Activated naive CD8-positive, alpha-beta T cell treated with anti-CD3 and anti-CD28 coated beads, Interleukin-2, amount 50 U/mL, for 24 hours (primary cell): Measurements from ENCODE around the gene IRF2BP1.
A peak's percentile ranks its signal among the peaks of the same experiment; 100 is the strongest.

ENCODE experiments used
- ATAC-seq: fragments of 150-1000 bp; cut with Tn5 transposase; one replicate; pipeline ENCODE4 v1.10.0; 2021
- DNase-seq: peaks from one replicate; pipeline ENCODE4 v3.0.0; 2021
- H3K27ac Mint-ChIP-seq: one replicate; pipeline ENCODE4 v1.8.0; 2021; ENCODE audit warnings: mild to moderate bottlenecking, mixed read lengths
- H3K27me3 Mint-ChIP-seq: one replicate; pipeline ENCODE4 v1.8.0; 2021; ENCODE audit warnings: mixed read lengths
- H3K36me3 Mint-ChIP-seq: one replicate; pipeline ENCODE4 v1.8.0; 2021; ENCODE audit warnings: low read depth, mixed read lengths
- H3K4me1 Mint-ChIP-seq: one replicate; pipeline ENCODE4 v1.8.0; 2021; ENCODE audit warnings: mixed read lengths
- H3K4me3 Mint-ChIP-seq: one replicate; pipeline ENCODE4 v1.8.0; 2021; ENCODE audit warnings: mild to moderate bottlenecking, moderate library complexity, mixed read lengths
- H3K9me3 Mint-ChIP-seq: one replicate; pipeline ENCODE4 v1.8.0; 2021; ENCODE audit warnings: mixed read lengths

Gene IRF2BP1

DNA sequence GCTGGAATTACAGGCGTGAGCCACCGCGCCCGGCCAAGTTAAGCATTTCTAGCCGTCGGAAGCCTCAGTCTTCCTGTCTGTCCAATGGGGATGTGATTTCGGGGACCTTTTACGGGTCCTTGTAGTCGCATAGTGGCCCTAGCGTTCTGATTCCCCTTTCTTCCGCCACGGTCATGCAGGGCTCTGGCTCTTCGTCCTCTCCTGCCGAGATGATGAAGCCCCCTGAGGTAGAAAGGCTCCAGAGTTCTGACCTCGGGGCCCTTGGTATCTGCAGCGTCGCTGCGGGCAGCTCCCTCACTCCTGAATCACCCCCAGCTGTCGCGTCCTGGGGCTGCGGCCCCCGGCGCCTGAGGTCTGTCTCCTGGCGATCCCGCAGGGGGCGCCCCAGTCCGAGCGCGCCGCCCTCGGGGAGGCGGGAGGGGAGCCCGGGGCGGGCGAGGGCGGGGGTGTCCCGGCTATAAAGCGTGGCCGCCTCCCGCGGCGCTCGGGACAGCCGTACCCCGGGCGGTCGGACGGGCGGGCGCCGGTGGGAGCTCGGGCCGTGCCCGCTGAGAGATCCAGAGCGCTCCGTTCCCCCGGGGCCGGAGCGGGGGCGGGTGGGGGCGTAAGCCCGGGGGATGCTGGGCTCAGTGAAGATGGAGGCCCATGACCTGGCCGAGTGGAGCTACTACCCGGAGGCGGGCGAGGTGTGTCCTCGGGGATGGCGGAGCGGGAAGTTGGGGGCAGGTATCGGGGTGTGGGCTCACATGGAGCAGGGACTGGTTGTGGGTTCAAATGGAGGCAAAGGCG lies 21.9 kb downstream of the IRF2BP1 start, which contains the start of gene FOXA3:
Gene FOXA3 (plus strand): TSS at position 487 of the 789 bp plus-strand sequence. CDS start 131 bp downstream, at position 618.
- H3K36me3 Mint-ChIP-seq: peaks cover 10% of the 10 kb centered on the region
- no peaks in the 10 kb centered on the region for H3K9me3 Mint-ChIP-seq
- peak within 1 kb of the TSS; percentile 99 for H3K27ac Mint-ChIP-seq
- DNase-seq: peak; percentile 75
- H3K27me3 Mint-ChIP-seq: peaks cover 27% of the 10 kb centered on the region
- peak within 1 kb of the TSS; percentile 98 for H3K4me3 Mint-ChIP-seq
- ATAC-seq: peak; percentile 22
- peaks cover 31% of the 10 kb centered on the region for H3K4me1 Mint-ChIP-seq

DNA sequence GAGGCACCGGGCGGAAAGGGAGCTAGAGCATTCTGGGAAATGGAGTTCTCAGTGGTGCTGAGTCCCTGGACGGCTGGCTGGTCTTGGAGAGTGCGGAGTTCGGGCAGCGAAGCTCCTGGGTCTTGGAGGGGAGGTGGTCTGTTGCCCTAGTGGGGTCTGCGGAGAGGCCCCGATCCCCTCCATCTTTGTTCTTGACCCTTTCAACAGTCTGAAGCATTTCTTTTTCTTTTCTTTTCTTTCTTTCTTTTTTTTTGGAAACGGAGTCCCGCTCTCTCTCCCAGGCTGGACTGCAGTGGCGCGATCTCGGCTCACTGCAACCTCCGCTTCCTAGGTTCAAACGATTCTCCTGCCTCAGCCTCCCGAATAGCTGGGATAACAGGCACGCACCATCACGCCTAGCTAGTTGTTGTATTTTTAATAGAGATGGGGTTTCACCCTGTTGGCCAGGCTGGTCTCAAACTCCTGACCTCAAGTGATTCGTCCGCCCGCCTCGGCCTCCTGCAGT lies 22.6 kb downstream of the IRF2BP1 start:
- Mint-ChIP-seq H3K27me3 (peaks cover 27% of the 10 kb centered on the region), H3K9me3 (no peaks in the 10 kb centered on the region), H3K4me1 (peaks cover 31% of the 10 kb centered on the region), H3K4me3 (peak overlapping the region; percentile 98), H3K27ac (peak overlapping the region; percentile 99), H3K36me3 (peaks cover 14% of the 10 kb centered on the region)
- ATAC-seq: no peak
- no peak for DNase-seq

DNA sequence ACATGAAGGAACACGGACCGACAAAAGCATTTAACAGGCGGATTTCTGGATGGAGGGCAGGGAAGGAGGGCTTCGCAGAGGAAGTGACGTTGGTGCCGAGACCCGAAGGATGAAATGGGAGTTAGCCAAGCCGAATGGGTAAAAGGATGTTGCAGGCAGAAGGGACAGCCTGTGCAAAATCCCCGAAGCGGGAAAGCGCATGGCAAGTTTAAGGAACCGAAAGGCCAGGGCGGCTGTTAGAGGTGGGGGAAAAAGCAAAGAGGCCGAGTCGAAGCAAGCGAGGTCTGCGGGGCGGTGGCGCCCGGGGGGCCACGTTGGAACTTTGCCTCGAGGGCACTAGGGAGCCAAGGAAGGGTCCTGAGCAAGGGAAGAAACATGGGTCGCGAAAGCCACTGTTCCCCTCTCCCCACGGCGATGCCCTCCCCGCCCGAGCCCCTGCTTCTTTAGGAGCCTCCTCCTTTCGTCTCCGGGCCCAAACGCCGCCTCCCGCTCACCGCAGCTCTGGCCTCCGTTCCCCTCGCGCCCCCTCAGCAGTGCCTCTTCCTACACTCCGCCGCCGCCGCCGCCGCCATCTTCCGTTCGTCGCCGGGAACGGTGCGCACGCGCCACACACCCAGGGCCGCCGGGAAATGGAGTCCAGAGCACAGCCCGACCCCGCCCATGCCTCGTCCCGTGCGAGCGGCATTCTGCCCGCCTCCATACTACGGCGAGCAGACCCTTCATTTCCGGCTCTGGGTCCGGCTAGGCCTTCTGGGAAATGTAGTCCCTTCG lies 23.2 kb downstream of the IRF2BP1 start, which contains the start of gene SYMPK:
Gene SYMPK (minus strand): TSS at position 584 of the 771 bp plus-strand sequence. CDS start 8,652 bp downstream, outside the sequence.
- peaks cover 20% of the 10 kb centered on the region for H3K36me3 Mint-ChIP-seq
- no peaks in the 10 kb centered on the region for H3K9me3 Mint-ChIP-seq
- H3K4me3 Mint-ChIP-seq: peak within 1 kb of the TSS; percentile 98
- peak within 1 kb of the TSS; percentile 99 for H3K27ac Mint-ChIP-seq
- DNase-seq: peak; percentile 99
- peaks cover 34% of the 10 kb centered on the region for H3K4me1 Mint-ChIP-seq
- H3K27me3 Mint-ChIP-seq: peaks cover 27% of the 10 kb centered on the region
- peak; percentile 96 for ATAC-seq

DNA sequence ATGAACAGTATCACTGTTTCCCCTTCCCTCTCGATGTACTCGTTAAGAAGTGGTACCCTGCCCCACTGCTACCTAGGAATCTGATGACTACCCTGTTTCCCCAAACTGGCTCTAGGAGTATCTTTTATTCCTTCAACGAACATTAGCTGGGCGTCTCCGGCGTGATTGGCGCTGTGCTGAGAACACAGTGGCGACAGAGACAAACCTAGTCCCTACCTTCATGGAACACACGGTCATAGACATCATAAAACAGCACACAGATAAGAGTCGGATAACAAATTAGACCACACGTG lies 23.7 kb downstream of the IRF2BP1 start:
- ATAC-seq (no peak), DNase-seq (no peak)
- Mint-ChIP-seq H3K36me3 (peaks cover 20% of the 10 kb centered on the region), H3K4me1 (peaks cover 34% of the 10 kb centered on the region), H3K27ac (peak overlapping the region; percentile 99), H3K4me3 (peak overlapping the region; percentile 98), H3K9me3 (no peaks in the 10 kb centered on the region), H3K27me3 (peaks cover 27% of the 10 kb centered on the region)

DNA sequence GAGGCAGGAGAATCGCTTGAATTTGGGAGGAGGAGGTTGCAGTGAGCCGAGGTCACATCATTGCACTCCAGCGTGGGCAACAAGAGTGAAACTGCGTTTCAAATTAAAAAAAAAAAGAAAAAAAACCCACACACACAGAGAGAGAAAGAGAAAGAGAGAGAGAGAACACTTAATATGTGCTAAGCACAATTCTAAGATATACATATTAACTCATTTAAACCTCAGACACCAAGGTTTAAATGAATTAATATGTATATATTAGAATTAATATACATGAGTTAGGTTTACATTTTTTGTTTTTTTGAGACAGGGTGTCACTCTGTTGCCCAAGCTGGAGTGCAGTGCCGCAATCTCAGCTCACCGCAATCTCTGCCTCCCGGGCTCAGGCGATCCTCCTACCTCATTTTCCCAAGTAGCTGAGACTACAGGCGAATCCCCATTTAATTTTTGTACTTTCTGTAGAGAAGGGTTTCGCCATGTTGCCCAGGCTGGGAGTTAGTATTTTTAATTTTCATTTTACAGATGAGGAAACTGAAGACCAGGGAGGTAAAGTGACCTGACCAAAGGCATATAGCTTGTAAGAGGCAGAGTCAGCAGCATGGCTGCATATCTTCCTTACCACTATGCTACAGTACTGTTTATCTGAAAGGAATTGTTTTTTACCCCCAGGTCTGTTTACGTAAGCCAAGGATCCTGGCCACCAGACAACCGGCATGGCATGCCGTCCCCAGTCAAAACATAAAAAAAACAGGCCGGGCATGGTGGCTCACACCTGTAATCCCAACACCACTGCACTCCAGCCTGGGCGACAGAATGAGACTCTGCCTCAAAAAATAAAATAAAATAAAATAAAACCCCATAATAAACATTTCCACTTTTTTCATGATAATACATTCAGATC lies 25.3 kb downstream of the IRF2BP1 start:
- peaks cover 23% of the 10 kb centered on the region for H3K27me3 Mint-ChIP-seq
- DNase-seq (no peak), ATAC-seq (no peak)
- H3K27ac Mint-ChIP-seq: no peak overlapping the region
- H3K4me1 Mint-ChIP-seq: peaks cover 34% of the 10 kb centered on the region
- H3K9me3 Mint-ChIP-seq: no peaks in the 10 kb centered on the region
- H3K4me3 Mint-ChIP-seq: peak overlapping the region; percentile 6
- H3K36me3 Mint-ChIP-seq: peaks cover 23% of the 10 kb centered on the region

DNA sequence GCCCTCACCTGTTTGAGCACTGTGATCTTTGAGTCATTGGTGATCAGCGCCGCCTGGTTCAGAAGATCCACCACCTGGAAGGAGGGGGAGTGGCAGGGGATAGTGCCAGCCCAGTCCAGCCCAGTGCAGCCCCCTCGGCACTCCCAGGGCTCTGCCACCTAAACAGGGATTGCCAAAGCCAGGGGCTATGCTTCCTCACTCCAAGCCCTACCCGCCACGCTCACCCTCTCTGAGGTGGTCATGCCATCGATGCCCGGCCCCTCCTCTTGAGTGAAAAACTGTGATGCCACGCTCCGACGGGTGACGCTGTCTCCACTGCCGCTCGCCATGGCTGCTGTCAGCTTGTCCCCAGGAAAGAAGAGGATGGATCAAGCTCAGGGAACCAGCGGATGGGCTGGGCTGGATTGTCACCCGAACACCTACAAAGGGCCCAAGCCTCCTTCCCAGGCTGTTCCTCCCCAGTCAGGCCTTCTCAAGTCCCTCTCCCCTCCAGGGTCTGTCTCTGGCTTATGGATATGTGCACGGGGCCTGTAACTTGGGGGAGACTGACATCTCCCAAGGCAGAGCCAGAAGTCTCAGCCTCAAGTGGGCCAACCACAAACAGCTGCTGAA lies 31.7 kb downstream of the IRF2BP1 start:
- no peak for DNase-seq
- H3K4me3 Mint-ChIP-seq: no peak overlapping the region
- H3K36me3 Mint-ChIP-seq: peaks cover 49% of the 10 kb centered on the region
- H3K9me3 Mint-ChIP-seq: no peaks in the 10 kb centered on the region
- no peak for ATAC-seq
- H3K27ac Mint-ChIP-seq: no peak overlapping the region
- no peaks in the 10 kb centered on the region for H3K27me3 Mint-ChIP-seq
- H3K4me1 Mint-ChIP-seq: peaks cover 3% of the 10 kb centered on the region

DNA sequence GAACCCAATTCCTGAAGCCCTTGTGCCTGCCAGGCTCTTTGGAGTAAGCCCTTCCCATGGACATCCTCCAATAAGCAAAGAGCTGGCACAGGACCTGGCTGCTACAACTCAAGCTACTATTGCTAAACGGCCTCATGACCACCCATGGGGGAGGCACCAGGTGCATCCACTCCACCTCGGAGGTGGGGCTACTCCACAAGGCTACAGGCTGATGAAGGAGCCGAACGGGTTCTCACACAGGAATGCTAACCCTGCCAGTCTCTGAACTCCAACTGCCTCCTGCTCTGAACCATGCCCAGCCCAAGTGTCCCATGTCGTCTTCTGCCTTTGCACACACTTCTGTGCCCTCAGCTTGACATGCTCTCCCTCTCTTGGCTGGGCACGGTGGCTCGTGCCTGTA lies 33.0 kb downstream of the IRF2BP1 start:
- Mint-ChIP-seq H3K9me3 (no peaks in the 10 kb centered on the region), H3K4me3 (no peak overlapping the region), H3K36me3 (peaks cover 44% of the 10 kb centered on the region), H3K27me3 (no peaks in the 10 kb centered on the region), H3K27ac (no peak overlapping the region), H3K4me1 (no peaks in the 10 kb centered on the region)
- ATAC-seq (no peak), DNase-seq (no peak)

DNA sequence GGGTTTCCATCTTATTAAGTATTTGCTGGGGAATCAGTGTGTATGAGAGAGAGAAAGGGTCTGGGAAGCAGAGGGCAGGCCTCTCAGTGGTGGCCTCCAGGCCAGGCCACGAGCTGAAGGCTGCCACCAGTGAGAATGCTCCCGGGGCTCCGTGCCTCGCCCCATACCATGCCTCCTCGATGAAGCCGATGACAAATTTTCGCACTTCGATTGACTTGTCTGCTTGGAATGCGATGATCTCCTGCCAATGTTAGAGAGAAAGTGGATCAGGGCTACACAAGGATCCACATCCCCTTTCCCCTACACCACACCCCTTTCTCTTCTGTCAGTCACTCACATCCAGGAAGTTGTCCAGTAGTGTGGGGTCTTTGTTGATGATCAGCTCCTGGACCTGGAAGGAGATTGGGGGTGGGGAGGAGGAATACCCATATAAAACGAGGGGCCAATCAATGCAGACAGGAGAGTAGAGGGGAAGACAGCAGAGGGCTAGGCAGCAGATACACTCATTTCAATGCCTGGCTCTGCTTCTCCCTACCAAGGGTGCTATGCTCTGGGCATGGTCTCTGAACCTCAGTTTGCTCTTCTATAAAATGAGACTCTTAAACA lies 33.7 kb downstream of the IRF2BP1 start:
- no peak for ATAC-seq
- H3K27me3 Mint-ChIP-seq: no peaks in the 10 kb centered on the region
- no peaks in the 10 kb centered on the region for H3K4me1 Mint-ChIP-seq
- no peaks in the 10 kb centered on the region for H3K9me3 Mint-ChIP-seq
- DNase-seq: no peak
- no peak overlapping the region for H3K4me3 Mint-ChIP-seq
- H3K36me3 Mint-ChIP-seq: peaks cover 46% of the 10 kb centered on the region
- H3K27ac Mint-ChIP-seq: no peak overlapping the region

DNA sequence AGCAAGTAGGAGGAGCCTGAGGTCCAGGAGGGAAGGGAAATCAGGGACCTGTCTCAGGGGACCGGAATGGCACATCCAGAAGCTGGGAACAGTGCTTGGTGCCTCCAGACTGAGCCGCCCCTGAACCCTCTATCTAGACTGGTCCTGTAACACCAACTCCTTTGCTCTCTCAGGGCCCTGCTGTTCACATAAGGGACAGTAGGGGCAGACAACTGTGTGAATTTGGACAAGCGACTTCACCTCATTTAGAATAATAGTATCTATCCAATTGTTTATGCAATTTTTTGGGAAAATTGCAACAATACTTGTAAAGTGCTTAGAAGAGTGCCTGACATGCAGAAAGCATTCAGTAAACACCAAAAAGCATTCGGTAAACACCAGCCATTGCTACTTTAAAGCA lies 37.0 kb downstream of the IRF2BP1 start:
- Mint-ChIP-seq H3K9me3 (no peaks in the 10 kb centered on the region), H3K27ac (no peak overlapping the region), H3K4me1 (no peaks in the 10 kb centered on the region), H3K36me3 (peaks cover 54% of the 10 kb centered on the region), H3K27me3 (no peaks in the 10 kb centered on the region), H3K4me3 (no peak overlapping the region)
- ATAC-seq: no peak
- DNase-seq: no peak

DNA sequence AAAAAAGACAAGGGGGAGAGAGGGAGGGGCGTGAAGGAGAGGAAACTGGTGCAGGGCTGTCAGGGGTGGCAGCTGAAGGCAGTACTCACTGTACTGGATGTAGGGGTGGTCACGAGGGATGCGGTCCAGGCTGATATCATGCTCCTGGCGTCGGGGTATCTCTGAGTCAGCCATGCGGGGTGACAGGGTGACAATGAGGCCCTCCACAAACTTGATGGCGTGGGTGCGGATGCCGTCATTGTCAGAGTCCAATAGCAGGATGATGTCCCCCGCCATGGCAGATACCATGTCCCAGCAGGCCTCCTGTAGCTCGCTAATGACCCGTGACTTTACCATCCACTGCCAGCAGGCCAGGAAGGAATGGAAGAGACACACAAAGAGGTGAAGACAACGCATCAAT lies 38.3 kb downstream of the IRF2BP1 start:
- ATAC-seq (no peak), DNase-seq (no peak)
- no peaks in the 10 kb centered on the region for H3K27me3 Mint-ChIP-seq
- peaks cover 58% of the 10 kb centered on the region for H3K36me3 Mint-ChIP-seq
- no peak overlapping the region for H3K4me3 Mint-ChIP-seq
- H3K4me1 Mint-ChIP-seq: no peaks in the 10 kb centered on the region
- H3K27ac Mint-ChIP-seq: no peak overlapping the region
- no peaks in the 10 kb centered on the region for H3K9me3 Mint-ChIP-seq

DNA sequence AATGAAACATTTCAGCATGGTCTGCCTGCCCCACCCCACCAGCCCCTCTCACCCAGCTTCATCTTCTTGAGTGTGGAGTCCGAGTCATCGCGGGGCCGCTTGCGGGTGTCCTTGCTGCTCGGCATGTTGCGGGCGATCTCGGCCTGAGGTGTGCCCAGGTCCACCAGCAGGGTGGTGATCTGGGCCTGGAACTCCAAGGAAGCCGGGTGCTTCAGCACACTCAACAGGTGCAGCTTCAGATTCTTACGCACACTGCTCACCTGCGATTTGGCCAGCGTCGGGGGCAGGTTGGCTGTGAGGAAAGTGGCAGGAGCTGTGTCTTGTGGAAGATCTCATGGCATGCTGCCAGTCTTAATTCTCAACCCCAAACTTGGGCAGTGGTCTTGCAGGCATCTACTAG lies 43.7 kb downstream of the IRF2BP1 start:
- Mint-ChIP-seq H3K27me3 (no peaks in the 10 kb centered on the region), H3K4me1 (no peaks in the 10 kb centered on the region), H3K36me3 (peaks cover 69% of the 10 kb centered on the region), H3K27ac (no peak overlapping the region), H3K4me3 (no peak overlapping the region), H3K9me3 (no peaks in the 10 kb centered on the region)
- DNase-seq: no peak
- no peak for ATAC-seq

DNA sequence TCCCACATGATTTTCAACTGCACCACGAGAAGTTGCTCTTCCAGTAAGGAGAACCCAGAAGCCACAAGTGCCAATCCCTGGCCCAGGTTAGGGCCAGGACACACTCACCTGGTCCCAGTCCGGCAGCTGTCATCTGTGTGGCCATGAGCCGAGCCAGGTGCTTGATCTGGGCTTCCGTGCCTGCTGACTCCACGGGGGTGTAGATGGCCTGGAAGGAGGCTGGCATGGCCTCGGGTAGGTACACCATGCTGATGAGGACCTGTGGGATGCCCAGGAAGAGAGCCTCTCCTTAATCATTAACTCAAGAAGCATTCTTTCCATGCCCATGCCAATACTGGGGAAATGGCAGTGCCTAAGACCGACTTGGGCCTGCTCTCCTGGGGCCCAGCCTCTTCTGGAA lies 51.0 kb downstream of the IRF2BP1 start:
- Mint-ChIP-seq H3K4me1 (no peaks in the 10 kb centered on the region), H3K4me3 (no peak overlapping the region), H3K27me3 (no peaks in the 10 kb centered on the region), H3K27ac (no peak overlapping the region), H3K9me3 (no peaks in the 10 kb centered on the region), H3K36me3 (peaks cover 65% of the 10 kb centered on the region)
- ATAC-seq (no peak), DNase-seq (no peak)
